LNCaP clone FGC (cell line): ENCODE results near the gene PLAAT3.
"Not testable (repeated sequence)": the region's sequence is repeated elsewhere in the genome, so short reads cannot be mapped to it uniquely, and the experiment has no call there.

Experiments
- DNase-seq: peaks from one replicate; pipeline ENCODE4 v3.0.0-alpha.2; 2011; ENCODE audit warnings: low read depth
- H3K4me3 ChIP-seq: 2 replicates; pipeline ENCODE4 v1.5.1; 2011; ENCODE audit warnings: mild to moderate bottlenecking, low read depth, low read length, control low read depth
- TF ChIP-seq, protein P1 (sequence below): IDR thresholded peaks from 2 replicates; pipeline ENCODE4 v1.5.1; 2012; ENCODE audit warnings: mild to moderate bottlenecking; ENCODE audit not compliant: control insufficient read depth, insufficient read depth; ENCODE audit errors: extremely low read depth

The PLAAT3 gene

DNA sequence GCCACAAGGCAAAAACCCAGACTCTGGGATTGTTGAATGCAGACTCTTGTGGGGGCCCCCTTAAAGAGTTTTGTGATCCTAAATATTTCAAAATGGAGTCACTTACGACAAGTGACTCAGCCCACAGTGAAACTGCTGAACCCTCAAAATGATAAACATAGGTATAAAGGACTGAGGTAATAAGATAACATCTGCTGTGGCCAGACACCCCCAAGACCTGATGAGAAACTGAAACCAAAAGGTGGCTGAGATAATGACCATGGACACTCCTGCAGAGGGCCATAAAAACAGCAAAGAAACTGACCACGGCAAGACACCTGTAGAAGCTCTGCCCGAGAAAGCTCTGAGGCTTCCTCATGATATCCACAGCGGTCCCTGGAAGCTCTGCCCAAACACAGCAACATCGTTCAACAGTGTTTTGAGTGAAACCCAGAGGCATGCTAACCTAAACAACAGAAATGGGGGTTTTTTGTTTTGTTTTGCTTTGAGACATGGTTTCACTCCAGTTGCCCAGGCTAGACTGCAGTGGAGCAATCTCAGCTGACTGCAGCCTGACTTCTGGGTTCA, 79.3 kb downstream of the PLAAT3 start:
- TF ChIP-seq, protein P1, sequence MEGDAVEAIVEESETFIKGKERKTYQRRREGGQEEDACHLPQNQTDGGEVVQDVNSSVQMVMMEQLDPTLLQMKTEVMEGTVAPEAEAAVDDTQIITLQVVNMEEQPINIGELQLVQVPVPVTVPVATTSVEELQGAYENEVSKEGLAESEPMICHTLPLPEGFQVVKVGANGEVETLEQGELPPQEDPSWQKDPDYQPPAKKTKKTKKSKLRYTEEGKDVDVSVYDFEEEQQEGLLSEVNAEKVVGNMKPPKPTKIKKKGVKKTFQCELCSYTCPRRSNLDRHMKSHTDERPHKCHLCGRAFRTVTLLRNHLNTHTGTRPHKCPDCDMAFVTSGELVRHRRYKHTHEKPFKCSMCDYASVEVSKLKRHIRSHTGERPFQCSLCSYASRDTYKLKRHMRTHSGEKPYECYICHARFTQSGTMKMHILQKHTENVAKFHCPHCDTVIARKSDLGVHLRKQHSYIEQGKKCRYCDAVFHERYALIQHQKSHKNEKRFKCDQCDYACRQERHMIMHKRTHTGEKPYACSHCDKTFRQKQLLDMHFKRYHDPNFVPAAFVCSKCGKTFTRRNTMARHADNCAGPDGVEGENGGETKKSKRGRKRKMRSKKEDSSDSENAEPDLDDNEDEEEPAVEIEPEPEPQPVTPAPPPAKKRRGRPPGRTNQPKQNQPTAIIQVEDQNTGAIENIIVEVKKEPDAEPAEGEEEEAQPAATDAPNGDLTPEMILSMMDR = no peak
- H3K4me3 ChIP-seq = no peak overlapping the region
- DNase-seq = no peak

DNA sequence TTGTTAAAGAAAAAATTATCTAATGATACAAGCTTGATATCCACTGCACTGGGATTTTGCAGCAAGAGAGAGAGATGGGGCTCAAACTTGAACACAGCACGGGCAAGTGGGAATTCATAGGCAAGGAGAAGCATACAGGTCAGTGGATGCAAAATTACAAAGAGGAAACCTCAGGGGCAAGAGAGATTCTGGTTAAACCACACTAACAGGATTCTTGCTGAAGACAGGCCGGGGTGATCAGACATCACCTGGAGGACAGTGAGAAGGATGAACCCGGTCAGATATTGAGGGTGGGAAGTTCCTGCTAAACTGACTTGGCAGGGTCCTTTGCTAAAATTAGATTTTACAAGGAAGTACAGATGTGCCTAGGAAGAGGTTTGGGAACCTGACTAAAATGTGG, 80.2 kb downstream of the PLAAT3 start:
- H3K4me3 ChIP-seq = no peak overlapping the region
- TF ChIP-seq, protein P1 = no peak
- DNase-seq = no peak

DNA sequence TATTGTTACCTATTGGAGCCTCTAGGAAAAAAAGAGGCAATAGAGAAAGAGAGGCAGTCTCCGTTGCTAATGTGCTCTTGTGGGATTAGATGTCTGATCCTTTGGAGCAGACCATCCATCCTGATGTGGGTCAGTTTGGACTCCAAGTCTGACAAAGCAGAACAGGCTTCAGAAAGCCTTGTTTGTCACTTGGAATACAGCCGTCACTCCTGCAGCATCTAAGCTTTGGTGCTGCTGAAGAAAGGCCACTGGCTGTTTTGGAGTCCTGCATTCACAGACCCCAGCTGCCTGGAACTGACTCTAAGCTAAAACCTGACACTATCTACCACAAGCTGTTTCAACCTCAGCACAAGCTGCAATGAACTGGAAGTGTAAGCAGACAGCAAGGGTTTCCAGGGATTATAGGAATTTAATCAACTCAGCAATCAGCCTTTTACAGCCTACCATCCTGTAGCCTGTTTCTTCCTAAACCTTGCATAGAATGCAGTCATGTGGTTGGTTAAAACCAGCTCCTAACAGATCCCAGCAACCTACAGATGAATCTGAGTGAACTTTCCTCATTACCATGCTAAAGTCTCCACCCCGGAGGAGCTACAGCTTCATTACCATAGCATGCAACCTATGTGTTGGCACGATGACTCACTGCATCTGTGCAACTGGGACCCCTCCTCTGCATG, 81.3 kb downstream of the PLAAT3 start:
- DNase-seq = no peak
- no peak overlapping the region for H3K4me3 ChIP-seq
- TF ChIP-seq, protein P1 = no peak

DNA sequence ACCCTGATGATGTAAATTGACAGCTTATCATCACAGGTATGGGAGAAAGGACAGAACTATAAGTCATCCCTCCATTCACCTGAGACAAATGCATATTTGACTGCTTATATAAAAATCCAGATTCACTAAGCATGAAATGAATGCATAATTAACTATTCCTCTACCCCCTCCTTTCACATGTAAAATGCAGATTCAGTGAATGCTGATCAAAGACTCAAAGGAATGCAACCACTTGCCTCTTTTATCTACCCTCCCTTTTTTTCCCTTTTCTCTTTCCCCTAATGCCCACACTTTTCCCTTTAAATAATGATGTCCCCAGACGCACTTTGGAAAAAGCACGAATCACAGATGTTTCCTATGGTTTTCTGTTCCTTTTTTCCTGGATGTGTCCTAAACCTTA, 82.1 kb downstream of the PLAAT3 start:
- TF ChIP-seq, protein P1 = no peak

DNA sequence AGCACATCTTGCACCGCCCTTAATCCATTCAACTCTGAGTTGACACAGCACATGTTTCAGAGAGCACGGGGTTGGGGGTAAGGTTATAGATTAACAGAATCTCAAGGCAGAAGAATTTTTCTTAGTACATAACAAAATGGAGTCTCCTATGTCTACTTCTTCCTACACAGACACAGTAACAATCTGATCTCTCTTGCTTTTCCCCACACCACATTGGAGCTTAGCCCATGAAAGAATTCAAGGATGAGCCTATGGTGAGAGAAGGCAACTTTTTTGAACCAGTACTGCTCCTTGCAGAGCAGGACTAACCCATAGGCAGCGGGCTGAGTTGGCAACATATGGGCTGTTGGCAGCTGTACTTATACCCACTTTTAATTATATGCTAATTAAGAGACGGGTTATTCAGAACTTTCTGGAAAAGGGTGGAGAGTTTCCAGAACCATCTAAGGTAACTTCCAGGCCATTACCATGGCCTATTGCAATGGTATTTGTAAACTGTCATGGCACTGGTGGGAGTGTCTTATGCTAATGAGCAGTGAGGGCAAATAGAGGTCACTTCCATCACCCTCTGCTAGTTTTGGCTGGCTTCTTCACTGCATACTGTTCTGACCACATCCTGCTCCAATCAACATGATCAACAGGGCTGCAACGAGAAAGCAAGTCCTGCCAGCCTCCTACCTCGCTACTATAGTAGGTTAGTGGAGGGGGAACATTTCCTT, 83.0 kb downstream of the PLAAT3 start:
- DNase-seq = peak; percentile 36
- H3K4me3 ChIP-seq = not testable (repeated sequence)

More for the DNA sequence above, 82.1 kb downstream of the PLAAT3 start:
- H3K4me3 ChIP-seq = no peak overlapping the region
- DNase-seq = no peak

DNA sequence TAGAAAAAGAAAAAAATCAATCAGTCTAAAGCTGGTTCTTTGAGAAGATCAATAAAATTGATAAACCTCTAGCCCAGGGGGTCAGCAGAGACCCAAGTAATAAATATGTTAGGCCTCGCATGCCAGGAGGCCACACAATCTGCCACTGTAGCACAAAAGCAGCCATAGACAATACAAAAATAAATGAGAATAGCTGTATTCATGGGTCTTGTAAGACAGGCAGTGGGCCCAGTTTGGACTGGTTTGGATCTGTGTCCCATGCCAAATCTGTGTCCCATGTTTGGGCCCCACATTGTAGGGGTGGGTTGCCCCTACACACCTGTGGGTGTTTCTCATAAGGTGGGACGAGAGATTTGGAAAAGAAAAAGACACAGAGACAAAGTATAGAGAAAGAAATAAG, 84.2 kb downstream of the PLAAT3 start:
- DNase-seq = no peak
- no peak overlapping the region for H3K4me3 ChIP-seq
- TF ChIP-seq, protein P1 = no peak

DNA sequence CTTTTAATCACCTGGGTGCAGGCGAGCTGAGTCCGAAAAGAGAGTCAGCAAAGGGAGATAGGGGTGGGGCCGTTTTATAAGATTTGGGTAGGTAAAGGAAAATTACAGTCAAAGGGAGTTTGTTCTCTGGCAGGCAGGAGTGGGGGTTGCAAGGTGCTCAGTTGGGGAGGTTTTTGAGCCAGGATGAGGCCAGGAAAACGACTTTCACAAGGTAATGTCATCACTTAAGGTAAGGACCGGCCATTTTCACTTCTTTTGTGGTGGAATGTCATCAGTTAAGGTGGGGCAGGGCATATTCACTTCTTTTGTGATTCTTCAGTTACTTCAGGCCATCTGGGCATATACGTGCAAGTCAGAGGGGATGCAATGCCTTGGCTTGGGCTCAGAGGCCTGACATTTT, 84.9 kb downstream of the PLAAT3 start:
- not testable (repeated sequence) for H3K4me3 ChIP-seq, DNase-seq

DNA sequence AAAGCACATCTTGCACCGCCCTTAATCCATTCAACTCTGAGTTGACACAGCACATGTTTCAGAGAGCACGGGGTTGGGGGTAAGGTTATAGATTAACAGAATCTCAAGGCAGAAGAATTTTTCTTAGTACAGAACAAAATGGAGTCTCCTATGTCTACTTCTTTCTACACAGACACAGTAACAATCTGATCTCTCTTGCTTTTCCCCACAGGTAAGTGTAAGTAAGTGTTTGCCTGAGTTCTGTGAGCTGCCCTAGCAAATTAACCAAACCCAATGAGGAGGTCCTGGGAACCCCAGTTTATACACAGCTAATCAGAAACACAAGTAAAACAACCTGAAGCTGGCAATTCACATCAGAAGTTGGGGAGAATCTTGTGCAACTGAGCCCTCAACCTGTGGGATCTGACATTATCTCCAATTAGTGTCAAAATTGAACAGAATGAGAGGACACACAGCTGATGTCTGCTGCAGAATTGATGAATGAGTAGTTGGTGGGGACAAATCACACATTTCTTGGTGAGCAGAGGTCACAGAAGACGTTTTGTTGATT, 85.4 kb downstream of the PLAAT3 start:
- not testable (repeated sequence) for DNase-seq, H3K4me3 ChIP-seq

DNA sequence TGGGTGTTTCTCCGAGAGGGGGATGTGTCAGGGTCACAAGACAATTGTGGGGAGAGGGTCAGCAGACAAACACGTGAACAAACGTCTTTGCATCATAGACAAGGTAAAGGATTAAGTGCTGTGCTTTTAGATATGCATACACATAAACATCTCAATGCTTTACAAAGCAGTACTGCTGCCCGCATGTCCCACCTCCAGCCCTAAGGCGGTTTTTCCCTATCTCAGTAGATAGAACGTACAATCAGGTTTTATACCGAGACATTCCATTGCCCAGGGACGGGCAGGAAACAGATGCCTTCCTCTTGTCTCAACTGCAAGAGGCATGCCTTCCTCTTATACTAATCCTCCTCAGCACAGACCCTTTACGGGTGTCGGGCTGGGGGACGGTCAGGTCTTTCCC, 86.1 kb downstream of the PLAAT3 start:
- not testable (repeated sequence) for DNase-seq, H3K4me3 ChIP-seq
